Activated CD4-positive, alpha-beta T cell treated with anti-CD3 and anti-CD28 coated beads, Interleukin-2, Interleukin-4, amounts not matched to agents 100 ng/mL and 50 ng/mL, durations not matched to agents 16 hours and 8 hours (primary cell): ENCODE results near the gene RAPGEF6.
"Not testable (repeated sequence)": the region's sequence is repeated elsewhere in the genome, so short reads cannot be mapped to it uniquely, and the experiment has no call there.

Experiments
- DNase-seq: peaks from one replicate; pipeline ENCODE4 v3.0.0-alpha.2; 2020; ENCODE audit warnings: low spot score

The RAPGEF6 gene

DNA sequence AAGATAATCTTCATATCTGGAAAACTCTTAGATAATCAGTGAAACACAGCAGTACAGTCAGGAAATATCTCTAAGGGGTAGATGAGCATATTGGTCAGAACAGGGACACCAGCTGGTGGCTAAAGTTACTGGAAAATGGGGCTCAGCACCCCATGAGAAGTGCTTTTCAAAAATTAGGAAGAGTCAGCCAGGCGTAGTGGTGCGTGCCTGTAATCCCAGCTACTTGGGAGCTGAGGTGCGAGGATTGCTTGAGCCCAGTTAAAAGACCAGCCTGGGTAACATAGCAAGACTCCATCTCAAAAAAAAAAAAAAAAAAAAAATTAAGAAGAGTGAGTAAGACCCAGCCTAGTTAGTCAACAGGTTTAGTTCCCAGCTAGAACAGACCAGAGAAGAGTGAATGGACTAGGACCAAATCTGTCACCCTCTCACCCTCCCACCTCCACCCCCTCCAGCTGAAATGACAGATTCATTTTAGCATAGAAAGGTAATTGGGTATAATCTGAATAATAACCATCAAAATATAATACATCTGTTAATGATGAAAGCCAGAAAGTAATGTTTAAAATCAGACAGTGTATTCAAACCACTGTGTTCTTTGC, 250.3 kb downstream of the RAPGEF6 start:
- DNase-seq, result peak; percentile 64

DNA sequence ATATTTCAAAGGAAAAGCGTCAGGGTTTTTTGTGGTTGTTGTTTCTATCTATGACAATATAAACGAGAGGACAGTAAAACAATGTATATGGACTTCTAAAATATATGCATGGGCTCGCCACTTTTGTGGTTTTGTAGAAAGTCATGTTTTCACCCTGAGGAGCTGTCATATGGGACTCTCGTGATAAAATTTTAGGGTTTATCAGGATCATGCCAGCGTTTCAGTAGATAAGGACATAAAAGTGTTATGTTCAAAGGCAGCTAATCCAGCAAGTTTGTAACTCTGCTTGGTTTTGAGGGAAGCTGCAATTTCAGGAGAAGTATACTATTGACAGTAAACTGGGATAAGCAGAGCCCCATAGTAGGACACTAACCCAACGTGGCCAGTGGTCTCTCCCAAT, 250.9 kb downstream of the RAPGEF6 start:
- no peak for DNase-seq

DNA sequence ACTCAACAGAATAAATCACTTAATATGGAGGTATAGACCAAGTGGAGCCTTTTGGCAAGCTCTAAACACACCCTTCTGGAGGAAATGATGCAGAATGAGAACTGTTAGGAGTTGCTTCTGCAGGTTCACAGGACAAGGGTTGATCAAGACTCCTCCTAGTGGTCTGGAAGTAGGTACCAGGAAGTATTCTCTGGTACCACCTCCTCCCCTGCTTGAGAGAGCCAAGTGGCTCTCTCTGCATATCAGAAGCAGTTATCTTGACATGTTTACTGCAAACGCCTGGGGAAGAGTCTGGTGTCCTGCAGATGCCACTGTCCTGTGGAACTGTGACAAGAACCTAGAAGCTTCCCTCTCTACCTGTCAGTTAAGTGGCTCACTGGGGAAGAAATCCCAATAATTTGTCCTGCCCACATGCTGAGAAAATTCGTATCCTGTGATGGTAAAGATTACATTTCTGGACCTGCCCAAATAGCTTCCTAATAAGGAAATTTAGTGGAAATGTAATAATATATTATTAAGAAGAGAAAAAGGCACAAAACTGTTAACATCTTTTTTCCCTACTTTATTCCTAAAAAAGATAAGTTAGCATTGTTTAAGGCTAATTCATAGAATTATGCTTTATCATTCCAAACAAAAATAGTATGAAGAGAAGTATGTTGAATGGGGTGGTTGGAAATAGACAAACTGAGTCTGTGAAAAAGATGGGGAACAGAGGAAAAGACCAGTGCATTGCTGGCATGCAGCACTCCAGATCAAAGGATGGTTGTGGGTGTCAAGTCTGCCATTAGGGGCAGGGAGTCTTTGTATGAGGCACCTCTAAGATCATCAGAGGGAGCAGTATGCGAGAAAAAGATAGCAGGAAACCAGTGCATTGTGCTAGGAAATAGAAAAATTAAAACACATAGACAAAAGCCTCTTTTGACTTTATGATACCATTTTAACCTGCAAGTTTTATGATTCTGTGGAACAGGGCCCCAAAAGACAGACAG, 252.3 kb downstream of the RAPGEF6 start:
- DNase-seq, result peak; percentile 91

DNA sequence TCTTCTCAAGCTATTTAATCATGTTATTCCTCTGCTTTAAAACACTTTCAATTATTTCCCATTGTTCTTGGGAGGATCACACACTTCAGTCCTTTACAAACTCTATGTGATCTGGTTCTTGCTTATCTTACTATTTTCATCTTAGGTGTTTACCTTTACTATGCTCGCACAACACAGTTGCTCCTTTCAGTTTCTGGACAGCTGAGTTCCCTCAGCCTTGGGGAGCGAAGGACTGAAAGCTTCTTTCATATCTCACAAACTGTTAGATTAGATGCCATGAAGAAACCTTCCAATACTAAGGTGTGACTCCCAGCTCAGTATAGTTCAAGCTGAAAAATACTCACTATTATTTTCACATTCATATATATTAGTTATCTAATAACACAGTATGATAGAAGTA, 253.3 kb downstream of the RAPGEF6 start:
- DNase-seq, result no peak

DNA sequence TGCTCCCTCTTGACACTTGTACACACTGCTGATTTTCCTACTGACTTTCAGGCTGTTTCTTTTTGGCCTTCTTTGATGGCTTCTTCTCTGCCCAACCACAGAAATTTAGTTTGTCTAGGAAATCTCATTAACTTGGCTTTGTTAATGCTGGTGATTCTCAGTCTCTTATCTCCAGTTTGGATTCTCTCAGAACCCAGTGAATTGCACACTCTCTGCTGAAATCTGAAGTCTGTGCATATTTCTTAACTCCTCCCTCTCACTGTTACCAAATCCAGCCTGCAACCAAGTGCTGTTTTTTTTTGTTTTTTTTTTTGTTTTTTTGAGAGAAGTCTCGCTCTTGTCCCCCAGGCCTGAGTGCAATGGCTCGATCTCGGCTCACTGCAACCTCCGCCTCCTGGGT, 254.0 kb downstream of the RAPGEF6 start:
- no peak for DNase-seq

DNA sequence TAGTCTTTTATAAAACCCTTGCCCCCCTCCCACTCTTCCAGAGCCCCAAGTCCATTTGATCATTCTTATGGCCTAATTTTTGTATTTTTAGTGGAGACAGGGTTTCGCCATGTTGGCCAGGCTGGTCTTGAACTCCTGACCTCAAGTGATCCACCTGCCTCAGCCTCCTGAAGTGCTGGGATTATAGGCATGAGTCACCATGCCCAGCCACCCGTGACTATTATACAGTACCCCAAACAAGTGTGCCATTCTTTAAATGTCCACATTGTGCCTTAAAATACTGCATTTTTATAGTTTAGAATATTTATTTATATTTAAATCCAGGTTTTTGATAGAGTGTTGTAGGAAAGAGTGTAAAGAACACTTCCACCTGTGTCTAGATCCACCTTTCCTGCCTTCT, 254.8 kb downstream of the RAPGEF6 start:
- not testable (repeated sequence) for DNase-seq

DNA sequence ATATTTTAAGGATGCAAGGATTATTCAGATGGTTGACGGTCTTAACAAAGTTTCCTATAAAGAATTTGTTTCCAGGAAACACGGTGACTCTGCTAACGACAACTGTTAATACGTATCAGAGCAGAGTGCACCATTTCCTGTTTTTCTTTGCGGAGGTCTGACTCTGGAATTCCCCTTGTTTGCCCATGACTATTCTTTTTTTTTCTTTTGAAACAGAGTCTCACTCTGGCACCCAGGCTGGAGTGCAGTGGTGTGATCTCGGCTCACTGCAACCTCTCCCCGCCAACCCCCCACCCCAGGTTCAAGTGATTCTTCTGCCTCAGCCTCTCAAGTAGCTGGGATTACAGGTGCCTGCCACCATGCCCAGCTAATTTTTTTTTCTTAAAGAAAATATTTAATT, 255.3 kb downstream of the RAPGEF6 start:
- peak; percentile 87 for DNase-seq

DNA sequence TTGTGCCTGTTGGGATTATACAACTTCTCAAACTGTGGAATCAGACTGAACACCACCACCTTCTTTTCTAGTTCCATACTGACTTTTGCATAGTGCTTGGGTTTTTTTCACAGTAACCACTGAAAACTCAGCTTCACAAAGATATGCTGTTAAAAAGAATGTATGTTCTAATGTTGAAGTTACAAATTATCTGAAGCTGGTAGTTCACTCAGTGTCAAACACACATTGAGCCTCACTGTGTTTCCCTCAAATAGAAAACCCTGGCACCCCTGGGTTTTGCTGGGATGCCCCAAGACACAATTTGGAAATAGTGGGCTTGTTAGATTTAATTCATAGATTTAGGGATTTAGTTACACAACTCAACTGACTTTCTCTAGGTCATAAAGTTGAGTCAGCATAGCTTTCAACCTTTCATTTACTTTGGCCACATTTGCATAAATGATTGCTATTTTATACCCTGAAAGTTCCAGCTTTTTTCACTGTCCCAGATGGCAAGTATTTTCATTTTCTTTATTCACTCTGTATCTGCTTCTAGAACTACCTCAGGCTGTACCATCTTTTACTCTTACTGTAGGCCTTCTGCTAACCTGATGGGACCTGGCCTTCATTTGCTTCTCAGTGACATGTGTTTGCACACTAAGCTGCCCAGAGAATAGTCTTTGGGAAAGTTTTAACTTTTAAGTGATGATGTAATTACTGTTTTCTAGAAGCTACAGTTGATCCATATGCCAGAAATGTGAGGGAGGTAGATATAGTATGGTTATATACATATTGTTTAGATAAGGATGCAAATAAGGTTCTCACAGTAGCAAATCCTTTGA, 256.1 kb downstream of the RAPGEF6 start:
- DNase-seq, result no peak

DNA sequence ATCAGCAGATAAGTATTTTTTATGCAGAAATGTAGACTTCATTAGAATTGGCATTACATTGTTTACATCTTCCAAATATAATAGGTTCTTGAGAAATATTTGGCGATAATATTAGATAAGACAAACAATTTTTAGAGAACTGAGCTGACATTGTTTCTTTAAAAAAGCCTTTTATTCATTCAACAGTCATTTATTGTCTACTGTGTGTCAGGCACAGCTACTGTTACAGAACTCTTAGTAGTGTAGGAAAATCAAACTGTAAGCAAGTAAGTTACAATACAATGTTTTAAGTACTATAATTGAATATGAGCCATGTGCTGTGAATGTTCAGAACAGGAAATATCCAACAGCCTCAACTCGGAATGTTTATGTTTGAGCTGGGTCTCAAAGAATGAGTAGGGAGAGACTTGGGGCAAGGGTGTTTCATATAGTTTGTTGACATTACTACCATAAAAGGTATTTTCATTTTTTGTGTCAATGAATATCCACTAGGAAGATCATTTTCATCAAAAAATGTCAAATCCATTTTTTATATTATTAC, 257.2 kb downstream of the RAPGEF6 start:
- DNase-seq, result no peak

DNA sequence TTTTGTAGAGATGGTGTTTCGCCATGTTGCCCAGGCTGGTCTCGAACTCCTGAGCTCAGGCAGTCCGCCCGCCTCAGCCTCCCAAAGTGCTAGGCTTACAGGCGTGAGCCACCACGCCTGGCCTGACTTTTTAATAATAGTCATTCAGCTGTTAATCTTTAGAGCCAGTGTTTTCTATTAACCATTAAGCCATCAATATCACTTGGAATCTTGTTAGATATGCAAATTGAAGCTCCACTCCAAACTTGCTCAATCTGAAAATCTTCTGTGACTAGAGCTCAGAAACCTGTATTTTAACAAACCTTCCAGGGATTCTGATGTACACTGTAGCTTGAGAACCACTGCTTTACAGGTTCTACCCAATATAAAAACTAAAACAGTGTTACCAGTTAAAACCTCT, 257.7 kb downstream of the RAPGEF6 start:
- DNase-seq, result no peak

DNA sequence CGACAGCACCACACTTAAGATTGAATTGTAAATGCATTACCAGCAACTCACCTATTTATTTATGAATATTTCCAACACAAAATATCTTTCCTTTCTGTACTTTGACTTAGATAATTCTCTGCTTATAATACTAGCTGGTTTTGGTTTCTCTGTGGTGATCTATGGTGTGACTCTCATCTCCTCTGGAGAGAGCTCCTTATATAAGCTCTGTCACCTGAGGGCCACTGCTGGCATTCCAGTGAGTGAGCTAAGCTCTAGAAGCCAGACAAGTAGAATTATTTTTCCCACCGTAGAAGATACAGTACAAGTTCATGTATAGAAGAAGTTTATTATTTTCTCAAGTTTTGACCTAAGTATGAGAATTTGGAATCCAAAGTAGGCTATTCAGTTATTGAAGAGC, 259.7 kb downstream of the RAPGEF6 start:
- DNase-seq, result no peak
